ENCODE results near the gene PLA2G7. TPM values are rescaled to one million over a fixed set of nuclear protein-coding genes. Genes with fewer than 3 reads are reported as not detected.

The PLA2G7 gene
- not detected in 2 replicates for total RNA-seq
- not detected in 2 replicates for polyA plus RNA-seq
- polyA plus RNA-seq (2011; cell fraction: cytosol; rRNA removed) = not detected in 2 replicates
- not detected in 2 replicates for polyA plus RNA-seq (2011; cell fraction: nucleus; rRNA removed)
- not detected in 2 replicates for polyA plus RNA-seq (2012)
- not detected in 2 replicates for polyA minus RNA-seq
- polyA minus RNA-seq (2011; cell fraction: cytosol; rRNA and poly(A)+ RNA removed) = not detected
- not detected in 2 replicates for polyA minus RNA-seq (2011; cell fraction: nucleus; rRNA and poly(A)+ RNA removed)
- Bru-seq, nascent RNA = percentile 3 among the genes with signal in this experiment
- BruChase-seq, experiment 1, labeled RNA remaining after a 6-hour chase = not detected
- percentile 3 among the genes with signal in this experiment for BruChase-seq, experiment 2, labeled RNA remaining after a 2-hour chase
- long read RNA-seq = 0 reads

GRCh38 chr6:46734867-46735719 is at the start of gene PLA2G7:
TSS of gene PLA2G7 (minus strand) at chr6:46735375. CDS start at chr6:46722891, 12,484 bp downstream.
- BruUV-seq (replicated peaks) = no TSS peak
- no peaks in the 10 kb centered on the region for H3K79me2 ChIP-seq (ENCODE audit: control insufficient read depth, insufficient read depth, low read length)
- H3K4me2 ChIP-seq (ENCODE audit: insufficient read depth, low read length) = peak within 1 kb of the TSS; percentile 86
- POLR2A ChIA-PET = no interaction called here
- H3K36me3 ChIP-seq (ENCODE audit: control insufficient read depth in 2 of 2, extremely low read depth in 1 of 2, insufficient read depth in 2 of 2, low read length in 2 of 2) = no peaks in the 10 kb centered on the region
- CTCF ChIA-PET = no interaction called here
- intact Hi-C loops (cut with micrococcal nuclease) (no loop called here), dilution Hi-C loops (cut with MboI; ENCODE audit: extremely low pct_ligation_motif_present, low sequenced_read_pairs) (no loop called here)
- TF ChIP-seq EZH2 (IDR thresholded peaks at IDR 0.05; ENCODE audit: borderline replicate concordance, low read depth, low read length, severe bottlenecking) (peak; percentile 70), POLR2AphosphoS5 (IDR thresholded peaks at IDR 0.05; ENCODE audit: insufficient read depth, low read depth, low read length) (no peak), POLR2A (IDR thresholded peaks at IDR 0.05; ENCODE audit: low read depth, low read length) (no peak), GATA2 (IDR thresholded peaks at IDR 0.05; ENCODE audit: insufficient read depth, insufficient read length, low read depth, low read length) (no peak)
- no peak within 1 kb of the TSS for H3K27ac ChIP-seq (ENCODE audit: insufficient read depth, low read depth, low read length)
- peak within 1 kb of the TSS in 2 of 3 experiments; percentile 27 to 52 for H3K4me3 ChIP-seq (replicated peaks in 1 of 3; ENCODE audit: insufficient read depth in 1 of 3, low read depth in 1 of 3, low read length in 3 of 3)
- H2AFZ ChIP-seq (ENCODE audit: low read depth, low read length) = peak within 1 kb of the TSS; percentile 66
- no peaks in the 10 kb centered on the region for H4K20me1 ChIP-seq (replicated peaks; ENCODE audit: control insufficient read depth, extremely low read depth, insufficient read depth, low read length)
- H3K9me3 ChIP-seq (replicated peaks; ENCODE audit: control insufficient read depth, insufficient read depth, low read length) = no peaks in the 10 kb centered on the region
- no peak within 1 kb of the TSS for H3K9ac ChIP-seq (replicated peaks; ENCODE audit: extremely low read depth, insufficient read depth, low read length)
- peaks cover 33 to 51% of the 10 kb centered on the region in 2 experiments for H3K27me3 ChIP-seq (ENCODE audit: control insufficient read depth in 2 of 2, insufficient read depth in 2 of 2, low read length in 2 of 2)
- no peak for DNase-seq (ENCODE audit: low read depth, low spot score)
- H3K9me1 ChIP-seq (replicated peaks; ENCODE audit: control insufficient read depth, extremely low read depth, insufficient read depth, low read length) = no peaks in the 10 kb centered on the region
- peaks cover 5% of the 10 kb centered on the region for H3K4me1 ChIP-seq (ENCODE audit: control insufficient read depth, extremely low read depth, insufficient read depth, low read length)
- FAIRE-seq = no peak

- BruUV-seq (replicated peaks) = no TSS peak
- Histone ChIP-seq H3K9me3 (replicated peaks; ENCODE audit: control insufficient read depth, insufficient read depth, low read length) (no peaks in the 10 kb centered on the region), H3K27me3 (ENCODE audit: control insufficient read depth in 2 of 2, insufficient read depth in 2 of 2, low read length in 2 of 2) (peaks cover 0 to 4% of the 10 kb centered on the region in 2 experiments), H3K79me2 (ENCODE audit: control insufficient read depth, insufficient read depth, low read length) (no peaks in the 10 kb centered on the region), H2AFZ (ENCODE audit: low read depth, low read length) (no peak overlapping the region), H3K4me2 (ENCODE audit: insufficient read depth, low read length) (no peak overlapping the region), H3K4me1 (ENCODE audit: control insufficient read depth, extremely low read depth, insufficient read depth, low read length) (no peaks in the 10 kb centered on the region), H3K36me3 (ENCODE audit: control insufficient read depth in 2 of 2, extremely low read depth in 1 of 2, insufficient read depth in 2 of 2, low read length in 2 of 2) (no peaks in the 10 kb centered on the region), H3K27ac (ENCODE audit: insufficient read depth, low read depth, low read length) (no peak overlapping the region), H3K9ac (replicated peaks; ENCODE audit: extremely low read depth, insufficient read depth, low read length) (no peak overlapping the region), H3K9me1 (replicated peaks; ENCODE audit: control insufficient read depth, extremely low read depth, insufficient read depth, low read length) (no peaks in the 10 kb centered on the region), H4K20me1 (replicated peaks; ENCODE audit: control insufficient read depth, extremely low read depth, insufficient read depth, low read length) (no peaks in the 10 kb centered on the region), H3K4me3 (replicated peaks in 1 of 3; ENCODE audit: insufficient read depth in 1 of 3, low read depth in 1 of 3, low read length in 3 of 3) (no peak overlapping the region)
- DNase-seq (ENCODE audit: low read depth, low spot score) (no peak), FAIRE-seq (no peak)
- ChIA-PET CTCF (no interaction called here), POLR2A (no interaction called here)
- dilution Hi-C loops (cut with MboI; ENCODE audit: extremely low pct_ligation_motif_present, low sequenced_read_pairs) = no loop called here
- intact Hi-C loops (cut with micrococcal nuclease) = no loop called here
- TF ChIP-seq GATA2 (IDR thresholded peaks at IDR 0.05; ENCODE audit: insufficient read depth, insufficient read length, low read depth, low read length) (no peak), MAX (IDR thresholded peaks at IDR 0.05; ENCODE audit: insufficient read depth, insufficient read length) (no peak), POLR2AphosphoS5 (IDR thresholded peaks at IDR 0.05; ENCODE audit: insufficient read depth, low read depth, low read length) (no peak), JUN (IDR thresholded peaks at IDR 0.05; ENCODE audit: borderline replicate concordance, insufficient read depth, insufficient read length, low read depth) (no peak), FOS (IDR thresholded peaks at IDR 0.05; ENCODE audit: borderline replicate concordance, insufficient read depth, low read length) (no peak), CTCF (IDR thresholded peaks at IDR 0.05; ENCODE audit: extremely low read depth in 1 of 2, insufficient read depth in 1 of 2, low read depth in 1 of 2, low read length in 2 of 2) (no peak)
These were observed 49.4 kb upstream of the PLA2G7 start for GRCh38 chr6:46784535-46784934.

Measured in endothelial cell of umbilical vein (primary cell).